ENCODE data around the gene HLA-DQB1.

Gene HLA-DQB1

GRCh38 chr6:32623693-32624092 lies 42.8 kb downstream of the HLA-DQB1 start:
- H3K9ac ChIP-seq (ENCODE audit: insufficient read length, low read depth) = no peak overlapping the region
- H3K36me3 ChIP-seq (ENCODE audit: insufficient read depth, insufficient read length, low read length) = no peaks in the 10 kb centered on the region
- no peak overlapping the region for H3K4me3 ChIP-seq (ENCODE audit: insufficient read length, low read depth)
- H3K27me3 ChIP-seq (ENCODE audit: insufficient read depth, insufficient read length) = no peaks in the 10 kb centered on the region
- no peak for TF ChIP-seq YY1 (IDR thresholded peaks at IDR 0.05; ENCODE audit: insufficient read depth, insufficient read length)
- TF ChIP-seq SUZ12 (IDR thresholded peaks at IDR 0.05; ENCODE audit: extremely low read depth, insufficient read depth, insufficient read length) = no peak
- TF ChIP-seq ZNF274 (IDR thresholded peaks at IDR 0.05; ENCODE audit: low read depth, low read length) = no peak
- DNase-seq (ENCODE audit: low read depth, low spot score) = no peak
- no peaks in the 10 kb centered on the region for H3K9me3 ChIP-seq (ENCODE audit: insufficient read depth, low read length)
- H3K4me1 ChIP-seq (ENCODE audit: insufficient read depth, insufficient read length) = no peaks in the 10 kb centered on the region

- no peak for DNase-seq (ENCODE audit: low read depth, low spot score)
- no peaks in the 10 kb centered on the region for H3K4me1 ChIP-seq (ENCODE audit: insufficient read depth, insufficient read length)
Measured at GRCh38 chr6:32622545-32623401, 43.7 kb downstream of the HLA-DQB1 start.

GRCh38 chr6:32621372-32621771 lies 45.1 kb downstream of the HLA-DQB1 start:
- TF ChIP-seq SUZ12 (IDR thresholded peaks at IDR 0.05; ENCODE audit: extremely low read depth, insufficient read depth, insufficient read length) = no peak
- no peak for TF ChIP-seq ZNF274 (IDR thresholded peaks at IDR 0.05; ENCODE audit: low read depth, low read length)
- no peak for TF ChIP-seq YY1 (IDR thresholded peaks at IDR 0.05; ENCODE audit: insufficient read depth, insufficient read length)
- H3K9me3 ChIP-seq (ENCODE audit: insufficient read depth, low read length) = no peaks in the 10 kb centered on the region
- H3K9ac ChIP-seq (ENCODE audit: insufficient read length, low read depth) = no peak overlapping the region
- DNase-seq (ENCODE audit: low read depth, low spot score) = no peak
- no peaks in the 10 kb centered on the region for H3K4me1 ChIP-seq (ENCODE audit: insufficient read depth, insufficient read length)
- H3K4me3 ChIP-seq (ENCODE audit: insufficient read length, low read depth) = no peak overlapping the region
- H3K36me3 ChIP-seq (ENCODE audit: insufficient read depth, insufficient read length, low read length) = no peaks in the 10 kb centered on the region
- H3K27me3 ChIP-seq (ENCODE audit: insufficient read depth, insufficient read length) = no peaks in the 10 kb centered on the region

More at GRCh38 chr6:32622545-32623401, 43.7 kb downstream of the HLA-DQB1 start:
- Histone ChIP-seq H3K9ac (ENCODE audit: insufficient read length, low read depth) (no peak overlapping the region), H3K36me3 (ENCODE audit: insufficient read depth, insufficient read length, low read length) (no peaks in the 10 kb centered on the region), H3K9me3 (ENCODE audit: insufficient read depth, low read length) (no peaks in the 10 kb centered on the region), H3K4me3 (ENCODE audit: insufficient read length, low read depth) (no peak overlapping the region), H3K27me3 (ENCODE audit: insufficient read depth, insufficient read length) (no peaks in the 10 kb centered on the region)
- TF ChIP-seq SUZ12 (IDR thresholded peaks at IDR 0.05; ENCODE audit: extremely low read depth, insufficient read depth, insufficient read length) = no peak
- no peak for TF ChIP-seq ZNF274 (IDR thresholded peaks at IDR 0.05; ENCODE audit: low read depth, low read length)
- no peak for TF ChIP-seq YY1 (IDR thresholded peaks at IDR 0.05; ENCODE audit: insufficient read depth, insufficient read length)

- Histone ChIP-seq H3K4me1 (ENCODE audit: insufficient read depth, insufficient read length) (no peaks in the 10 kb centered on the region), H3K4me3 (ENCODE audit: insufficient read length, low read depth) (no peak overlapping the region), H3K36me3 (ENCODE audit: insufficient read depth, insufficient read length, low read length) (no peaks in the 10 kb centered on the region), H3K9me3 (ENCODE audit: insufficient read depth, low read length) (no peaks in the 10 kb centered on the region), H3K27me3 (ENCODE audit: insufficient read depth, insufficient read length) (no peaks in the 10 kb centered on the region), H3K9ac (ENCODE audit: insufficient read length, low read depth) (no peak overlapping the region)
- DNase-seq (ENCODE audit: low read depth, low spot score) = no peak
- no peak for TF ChIP-seq ZNF274 (IDR thresholded peaks at IDR 0.05; ENCODE audit: low read depth, low read length)
- TF ChIP-seq YY1 (IDR thresholded peaks at IDR 0.05; ENCODE audit: insufficient read depth, insufficient read length) = no peak
- no peak for TF ChIP-seq SUZ12 (IDR thresholded peaks at IDR 0.05; ENCODE audit: extremely low read depth, insufficient read depth, insufficient read length)
Measured at GRCh38 chr6:32617751-32618150, 48.7 kb downstream of the HLA-DQB1 start.

- H3K27me3 ChIP-seq (ENCODE audit: insufficient read depth, insufficient read length) = no peaks in the 10 kb centered on the region
- no peaks in the 10 kb centered on the region for H3K9me3 ChIP-seq (ENCODE audit: insufficient read depth, low read length)
- no peak overlapping the region for H3K4me3 ChIP-seq (ENCODE audit: insufficient read length, low read depth)
- no peaks in the 10 kb centered on the region for H3K4me1 ChIP-seq (ENCODE audit: insufficient read depth, insufficient read length)
- TF ChIP-seq SUZ12 (IDR thresholded peaks at IDR 0.05; ENCODE audit: extremely low read depth, insufficient read depth, insufficient read length) = no peak
- no peak for TF ChIP-seq ZNF274 (IDR thresholded peaks at IDR 0.05; ENCODE audit: low read depth, low read length)
- no peaks in the 10 kb centered on the region for H3K36me3 ChIP-seq (ENCODE audit: insufficient read depth, insufficient read length, low read length)
- DNase-seq (ENCODE audit: low read depth, low spot score) = no peak
- H3K9ac ChIP-seq (ENCODE audit: insufficient read length, low read depth) = no peak overlapping the region
Measured at GRCh38 chr6:32615885-32616532, 50.4 kb downstream of the HLA-DQB1 start.

GRCh38 chr6:32614366-32615081 lies 51.9 kb downstream of the HLA-DQB1 start:
- no peaks in the 10 kb centered on the region for H3K4me1 ChIP-seq (ENCODE audit: insufficient read depth, insufficient read length)
- DNase-seq (ENCODE audit: low read depth, low spot score) = no peak
- TF ChIP-seq SUZ12 (IDR thresholded peaks at IDR 0.05; ENCODE audit: extremely low read depth, insufficient read depth, insufficient read length) (no peak), YY1 (IDR thresholded peaks at IDR 0.05; ENCODE audit: insufficient read depth, insufficient read length) (no peak), ZNF274 (IDR thresholded peaks at IDR 0.05; ENCODE audit: low read depth, low read length) (no peak)
- H3K4me3 ChIP-seq (ENCODE audit: insufficient read length, low read depth) = no peak overlapping the region
- no peaks in the 10 kb centered on the region for H3K9me3 ChIP-seq (ENCODE audit: insufficient read depth, low read length)
- H3K27me3 ChIP-seq (ENCODE audit: insufficient read depth, insufficient read length) = no peaks in the 10 kb centered on the region
- no peaks in the 10 kb centered on the region for H3K36me3 ChIP-seq (ENCODE audit: insufficient read depth, insufficient read length, low read length)
- H3K9ac ChIP-seq (ENCODE audit: insufficient read length, low read depth) = no peak overlapping the region

- H3K4me3 ChIP-seq (ENCODE audit: insufficient read length, low read depth) = no peak overlapping the region
- H3K36me3 ChIP-seq (ENCODE audit: insufficient read depth, insufficient read length, low read length) = no peaks in the 10 kb centered on the region
- H3K27me3 ChIP-seq (ENCODE audit: insufficient read depth, insufficient read length) = no peaks in the 10 kb centered on the region
- H3K4me1 ChIP-seq (ENCODE audit: insufficient read depth, insufficient read length) = no peaks in the 10 kb centered on the region
- DNase-seq (ENCODE audit: low read depth, low spot score) = no peak
- H3K9me3 ChIP-seq (ENCODE audit: insufficient read depth, low read length) = no peaks in the 10 kb centered on the region
- no peak overlapping the region for H3K9ac ChIP-seq (ENCODE audit: insufficient read length, low read depth)
- TF ChIP-seq YY1 (IDR thresholded peaks at IDR 0.05; ENCODE audit: insufficient read depth, insufficient read length) = no peak
- no peak for TF ChIP-seq ZNF274 (IDR thresholded peaks at IDR 0.05; ENCODE audit: low read depth, low read length)
- TF ChIP-seq SUZ12 (IDR thresholded peaks at IDR 0.05; ENCODE audit: extremely low read depth, insufficient read depth, insufficient read length) = no peak
Measured at GRCh38 chr6:32613475-32613874, 53.0 kb downstream of the HLA-DQB1 start.
